ENCODE results near the gene ROR2.
"Not testable (repeated sequence)": the region's sequence is repeated elsewhere in the genome, so short reads cannot be mapped to it uniquely, and the experiment has no call there.

The ROR2 gene

DNA sequence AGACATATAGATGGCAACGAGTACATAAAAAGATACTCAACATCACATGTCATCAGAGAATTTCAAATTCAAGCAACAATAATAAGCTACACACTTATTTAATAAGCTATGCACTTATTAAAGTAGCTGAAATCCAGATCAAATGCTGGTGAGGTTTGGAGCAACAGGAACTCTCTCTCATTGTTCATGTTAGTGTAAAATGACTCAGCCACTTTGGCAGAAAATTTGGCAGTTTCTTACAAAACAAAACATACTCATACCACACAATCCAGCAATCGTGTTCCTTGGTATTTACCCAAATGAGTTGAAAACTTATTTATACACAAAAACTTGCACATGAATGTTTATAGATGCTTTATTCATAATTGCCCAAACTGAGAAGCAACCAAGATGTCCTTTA lies 394.9 kb downstream of the ROR2 start:
- no peak for DNase-seq

DNA sequence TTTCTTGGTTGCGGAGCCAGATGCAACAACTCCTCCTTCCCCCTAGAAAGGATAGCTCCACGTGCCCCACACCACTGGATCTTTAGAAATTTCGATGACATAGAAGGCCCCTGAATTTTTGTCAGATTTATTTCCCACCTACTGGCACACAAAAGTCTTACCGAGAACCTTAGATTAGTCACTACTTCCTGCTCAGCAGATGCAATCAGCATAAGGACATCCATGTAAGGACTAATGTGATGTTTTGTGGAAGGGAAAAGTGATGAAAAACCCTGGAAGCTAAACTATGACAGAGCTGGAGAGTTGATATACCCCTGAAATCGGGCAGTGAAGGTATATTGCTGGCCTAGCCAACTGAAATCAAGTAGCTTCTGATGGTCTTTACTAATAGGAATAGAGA lies 400.9 kb downstream of the ROR2 start:
- no peak for DNase-seq

DNA sequence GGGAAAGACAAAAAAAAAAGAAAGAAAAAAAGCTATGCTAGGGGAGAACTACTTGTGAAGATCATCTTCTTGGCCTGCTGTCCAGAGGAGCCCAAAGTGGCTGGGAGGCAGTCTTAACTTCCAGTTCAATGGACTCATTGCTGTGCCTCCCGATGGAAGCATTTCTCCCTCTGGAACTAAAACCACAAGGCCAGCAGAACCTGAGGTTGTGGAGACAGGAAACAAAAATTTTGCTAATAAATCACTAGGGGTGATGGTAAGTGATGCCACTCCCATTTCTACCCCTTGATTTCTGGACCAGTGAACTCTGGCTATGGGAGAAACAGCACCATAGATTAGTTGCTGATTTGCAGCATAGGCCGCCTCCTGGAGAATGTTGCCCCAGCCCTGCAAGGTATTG lies 402.9 kb downstream of the ROR2 start:
- DNase-seq, result no peak

DNA sequence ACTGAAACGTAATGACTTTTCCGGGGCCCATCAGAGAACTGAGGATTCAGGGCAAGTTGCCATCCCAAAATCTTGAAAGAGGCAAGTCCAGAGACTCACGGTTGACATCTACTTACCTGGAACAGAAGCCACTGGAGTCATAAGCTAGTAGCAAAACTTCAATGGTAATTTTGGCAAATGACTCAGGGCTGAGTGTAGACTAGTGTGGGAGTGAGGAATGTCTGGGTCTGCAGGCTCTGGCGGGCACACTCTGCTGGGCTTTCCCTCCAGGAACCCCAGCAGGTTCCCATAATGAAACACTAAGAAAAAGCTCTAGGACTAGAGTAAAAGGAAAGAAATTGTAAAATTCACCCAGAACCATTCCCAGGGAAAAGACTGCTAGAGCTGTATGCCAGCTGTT lies 403.5 kb downstream of the ROR2 start:
- DNase-seq, result no peak

DNA sequence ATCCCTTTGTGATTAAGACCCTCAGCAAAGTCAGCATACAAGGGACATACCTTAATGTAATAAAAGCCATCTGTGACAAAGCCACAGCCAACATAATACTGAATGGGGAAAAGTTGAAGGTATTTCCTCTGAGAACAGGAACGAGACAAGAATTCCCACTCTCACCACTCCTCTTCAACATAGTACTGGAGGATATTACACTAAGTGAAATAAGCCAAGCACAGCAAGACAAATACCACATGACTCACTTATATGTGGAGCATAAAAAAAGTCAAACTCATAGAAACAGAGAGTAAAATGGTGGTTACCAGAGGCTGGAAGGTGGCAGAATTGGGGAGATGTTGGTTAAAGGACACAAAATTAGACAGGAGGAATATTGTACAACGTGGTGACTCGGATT lies 408.3 kb downstream of the ROR2 start:
- no peak for DNase-seq

DNA sequence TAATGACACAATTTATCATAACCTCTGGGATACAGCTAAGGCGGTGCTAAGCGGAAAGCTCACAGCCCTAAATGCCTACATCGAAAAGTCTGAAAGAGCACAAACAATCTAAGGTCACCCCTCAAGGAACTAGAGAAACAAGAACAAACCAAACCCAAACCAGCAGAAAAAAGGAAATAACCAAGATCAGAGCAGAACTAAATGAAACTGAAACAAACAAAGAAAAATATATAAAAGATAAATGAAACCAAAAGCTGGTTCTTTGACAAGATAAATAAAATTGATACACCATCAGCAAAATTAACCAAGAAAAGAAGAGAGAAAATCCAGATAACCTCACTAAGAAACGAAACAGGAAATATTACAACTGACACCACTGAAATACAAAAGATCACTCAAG lies 409.5 kb downstream of the ROR2 start:
- not testable (repeated sequence) for DNase-seq

DNA sequence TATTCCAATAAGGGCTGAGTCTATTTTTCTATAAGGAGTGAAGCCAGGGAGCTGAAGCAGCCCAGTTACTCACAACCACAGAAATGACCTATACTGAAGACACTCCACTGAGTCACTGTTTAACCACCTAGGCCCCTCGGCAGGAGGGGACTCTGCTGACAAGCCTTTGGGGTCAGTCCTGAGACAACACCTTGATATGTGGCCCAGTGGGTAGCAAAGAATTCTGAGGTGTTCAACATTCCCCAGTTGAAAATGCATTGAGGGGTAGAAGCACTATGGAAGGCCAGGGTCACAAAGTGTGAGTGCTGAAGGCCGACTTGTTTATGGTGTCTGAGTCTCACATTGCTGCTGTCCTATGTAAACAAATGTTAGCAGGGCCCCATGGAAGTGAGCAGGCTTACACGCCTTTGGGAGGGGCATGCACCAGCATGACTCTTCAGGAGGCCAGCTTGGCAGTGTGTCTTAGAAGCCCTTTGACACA lies 413.8 kb downstream of the ROR2 start:
- DNase-seq, result no peak

DNA sequence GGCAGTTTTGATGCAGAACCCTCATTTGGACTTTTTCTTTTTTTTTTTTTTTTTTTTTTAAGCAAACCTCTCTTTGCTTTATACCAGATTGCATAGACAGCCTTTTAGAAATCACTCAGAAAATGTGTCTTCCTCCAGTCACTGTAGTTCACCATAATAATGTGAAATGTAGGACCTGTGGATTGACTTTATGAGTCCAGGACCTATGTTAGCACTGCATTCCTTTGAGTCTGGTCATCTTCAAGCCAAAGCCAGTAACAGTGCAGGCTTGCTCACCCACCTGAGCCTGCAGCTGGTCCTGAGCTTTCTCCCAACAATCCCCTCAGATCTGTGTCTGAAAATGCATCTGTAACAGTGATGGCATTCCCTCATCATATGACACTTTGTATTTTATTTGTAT lies 415.7 kb downstream of the ROR2 start:
- no peak for DNase-seq

DNA sequence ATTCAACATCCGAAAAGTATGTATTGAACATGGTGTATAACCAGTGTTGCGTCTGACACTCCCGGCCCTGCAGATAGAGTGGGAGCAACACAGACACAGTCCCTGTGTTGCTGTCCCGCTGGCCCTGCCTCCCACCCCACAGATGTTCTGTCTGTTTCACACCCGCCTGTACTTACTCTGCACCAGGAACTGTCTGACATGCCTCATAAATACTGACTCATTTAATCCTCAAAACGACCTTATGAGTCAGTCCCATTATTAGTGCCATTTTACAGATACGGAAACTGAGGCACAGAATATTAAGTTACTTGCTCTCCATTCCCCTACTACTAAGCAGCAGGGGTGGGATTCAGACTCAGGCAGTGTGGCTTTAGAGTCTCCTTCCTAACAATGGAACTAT lies 416.6 kb downstream of the ROR2 start:
- no peak for DNase-seq

DNA sequence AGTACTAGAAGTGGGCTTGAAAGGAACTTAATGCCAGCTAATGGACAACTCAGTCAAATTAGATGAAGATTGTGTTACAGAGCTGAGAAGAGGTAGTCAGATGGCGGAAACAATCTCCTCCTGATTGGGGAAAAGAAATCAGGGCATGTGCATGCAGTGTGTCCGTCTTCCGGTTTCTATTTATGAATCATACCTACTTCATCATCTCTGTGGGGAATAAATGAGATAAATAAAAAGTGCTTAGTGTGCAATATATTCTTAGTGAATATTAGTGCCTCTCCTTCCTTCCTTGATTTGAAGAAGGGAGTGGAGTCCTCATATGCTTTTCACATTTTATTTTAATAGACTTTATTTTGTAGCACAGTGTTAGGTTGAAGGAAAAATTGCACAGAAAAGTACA lies 417.7 kb downstream of the ROR2 start:
- DNase-seq, result no peak

DNA sequence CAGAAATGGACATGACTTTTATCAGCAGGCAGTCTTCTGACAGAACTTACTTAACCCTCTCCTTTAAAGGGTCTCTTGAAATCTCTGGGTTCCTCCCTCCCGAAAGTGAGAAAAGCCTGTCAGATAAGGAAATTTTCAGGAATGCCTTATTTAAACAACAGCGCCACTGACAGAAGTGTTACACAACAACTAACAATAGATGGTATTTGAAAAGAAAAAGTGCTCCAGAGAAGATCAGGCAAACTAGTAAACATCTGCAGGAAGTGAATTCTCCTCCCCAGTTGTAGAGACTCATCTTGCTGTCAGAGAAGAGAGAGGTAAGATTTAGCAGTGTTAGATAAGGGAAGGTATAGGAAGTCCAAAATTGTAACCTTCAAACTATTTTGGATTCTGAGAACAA lies 419.2 kb downstream of the ROR2 start:
- no peak for DNase-seq

DNA sequence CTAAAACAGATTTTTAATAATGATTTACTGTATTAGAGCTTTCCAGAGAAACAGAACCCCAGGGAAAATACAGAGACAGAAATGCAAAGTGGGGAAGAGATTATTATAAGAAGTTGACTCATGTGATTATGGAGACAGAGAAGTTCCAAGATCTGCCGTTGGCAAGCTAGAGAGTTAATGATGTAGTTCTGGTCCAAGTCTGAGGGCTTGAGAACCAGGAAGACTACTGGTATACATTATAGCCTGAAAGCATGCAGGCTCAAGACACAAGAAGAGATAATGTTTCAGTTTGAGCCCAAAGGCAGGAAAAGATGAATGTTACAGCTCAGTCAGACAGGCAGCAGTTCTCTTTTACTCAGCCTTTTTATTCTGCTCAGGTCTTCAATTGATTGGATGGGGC lies 427.5 kb downstream of the ROR2 start:
- no peak for DNase-seq

DNA sequence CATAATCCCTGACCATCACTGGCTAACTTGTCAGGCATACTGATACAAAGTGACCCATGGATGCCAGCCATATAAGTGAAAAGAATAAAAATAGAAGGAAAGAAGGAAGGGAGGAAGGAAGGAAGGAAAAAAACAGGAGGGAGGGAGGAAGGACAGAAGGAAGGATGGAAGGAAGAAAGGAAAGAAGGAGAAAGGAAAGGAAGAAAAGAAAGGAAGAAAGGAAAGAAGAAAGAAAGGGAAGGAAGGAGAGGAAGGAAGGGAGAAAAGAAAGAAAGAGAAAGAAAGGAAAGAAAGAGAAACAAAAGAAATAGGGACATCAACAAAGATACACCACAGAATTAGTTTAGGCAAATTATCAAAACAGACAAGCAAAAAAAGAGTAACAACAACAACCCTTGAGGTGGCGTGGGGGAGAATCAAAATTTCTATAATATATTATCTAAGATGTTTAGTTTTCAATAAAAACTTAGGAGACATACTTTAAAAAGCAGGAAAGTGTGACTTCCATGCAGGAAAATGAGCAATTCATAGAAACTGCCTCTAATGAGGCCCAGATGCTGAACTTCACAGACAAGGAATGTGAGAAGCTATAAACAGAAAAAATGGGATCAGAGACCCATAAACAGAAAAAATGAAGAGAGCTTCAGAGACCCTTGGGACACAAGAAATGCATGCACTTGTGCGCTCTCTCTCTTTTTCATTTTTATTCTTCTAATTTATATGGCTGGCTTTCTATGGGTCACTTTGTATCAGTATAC lies 430.3 kb downstream of the ROR2 start:
- DNase-seq, result no peak

DNA sequence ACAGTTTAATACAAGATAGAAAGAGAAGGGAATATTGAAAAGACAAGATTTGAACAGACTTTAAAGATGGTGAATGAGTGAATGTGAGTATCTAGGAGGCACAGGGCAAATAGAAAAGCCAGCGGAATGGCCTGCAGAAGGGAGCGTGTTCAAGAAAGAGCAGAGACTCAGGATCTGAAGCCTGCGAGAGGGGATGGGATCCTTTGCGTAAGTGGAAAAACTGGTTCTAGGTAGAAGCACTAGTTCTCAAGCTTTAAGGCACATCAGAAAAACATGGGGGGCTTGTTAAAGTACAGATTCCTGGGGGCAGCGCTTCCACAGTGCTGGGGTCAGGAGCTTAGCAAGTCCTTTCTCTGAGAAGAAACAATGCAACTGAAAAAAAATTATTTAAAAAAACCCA lies 431.6 kb downstream of the ROR2 start:
- DNase-seq, result no peak

DNA sequence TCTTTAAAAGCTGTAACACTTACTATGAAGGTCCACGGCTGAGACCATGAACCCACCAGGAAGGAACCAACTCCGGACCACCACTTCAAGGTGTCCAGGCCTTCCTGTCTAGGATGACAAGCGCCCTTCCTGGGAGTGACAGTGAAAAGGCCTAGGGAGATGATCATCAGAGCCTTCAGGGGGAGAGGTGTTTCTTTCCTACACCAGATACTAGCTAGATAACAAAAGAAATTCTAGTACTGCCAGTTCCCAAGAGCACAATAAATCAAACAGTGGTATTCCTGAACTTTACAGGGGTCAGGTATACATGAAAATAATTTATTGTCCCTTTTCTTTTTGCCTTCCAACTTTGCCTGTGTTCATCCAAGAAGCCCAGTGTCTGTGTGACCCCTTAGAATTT lies 432.2 kb downstream of the ROR2 start:
- DNase-seq, result no peak

DNA sequence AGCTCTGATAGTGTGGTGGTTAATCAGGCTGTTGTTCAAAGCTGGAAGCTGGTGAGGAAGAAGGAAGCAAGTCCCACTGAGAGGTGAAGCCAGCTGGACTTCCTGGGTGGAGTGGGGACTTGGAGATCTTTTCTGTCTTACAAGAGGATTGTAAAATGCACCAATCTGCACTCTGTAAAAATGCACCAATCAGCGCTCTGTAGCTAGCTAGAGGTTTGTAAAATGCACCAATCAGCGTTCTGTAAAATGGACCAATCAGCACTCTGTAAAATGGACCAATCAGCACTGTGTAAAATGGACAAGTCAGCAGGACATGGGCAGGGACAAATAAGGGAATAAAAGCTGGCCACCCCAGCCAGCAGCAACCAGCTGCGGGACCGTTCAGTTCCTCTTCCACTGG lies 432.7 kb downstream of the ROR2 start:
- DNase-seq, result not testable (repeated sequence)

DNA sequence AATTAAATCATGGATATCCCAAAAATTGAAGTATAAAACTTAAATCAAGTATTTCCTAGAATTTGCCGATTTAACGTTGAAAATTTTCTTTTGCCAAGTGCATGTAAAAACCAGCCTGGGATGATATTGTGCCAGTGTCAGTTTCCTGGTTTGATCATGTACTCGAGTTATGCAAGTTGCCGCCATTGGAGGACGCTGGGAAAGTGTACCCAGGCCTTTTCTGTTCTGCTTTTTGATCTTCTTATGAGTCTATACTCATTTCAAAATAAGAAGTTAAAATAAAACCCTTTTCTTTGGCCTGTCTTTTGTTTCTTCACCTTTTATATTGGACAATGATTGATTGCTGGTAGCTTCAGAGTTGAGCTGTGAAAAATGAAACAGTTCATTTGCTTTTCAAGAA lies 433.3 kb downstream of the ROR2 start:
- no peak for DNase-seq

DNA sequence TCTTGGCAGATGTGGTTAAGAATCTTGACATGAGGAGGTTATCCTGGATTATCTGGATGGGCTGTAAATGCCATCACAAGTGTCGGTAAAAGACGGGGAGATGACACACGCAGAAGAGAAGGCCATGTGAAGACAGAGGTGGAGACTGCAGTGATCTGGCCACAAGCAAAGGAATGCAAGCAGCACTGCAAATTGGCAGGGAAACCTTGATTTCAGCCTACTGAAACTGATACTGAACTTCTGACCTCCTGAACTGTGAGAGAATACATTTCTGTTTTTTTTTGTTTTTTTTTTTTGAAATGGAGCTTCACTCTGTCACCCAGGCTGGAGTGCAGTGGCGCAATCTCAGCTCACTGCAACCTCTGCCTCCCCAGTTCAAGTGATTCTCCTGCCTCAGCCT lies 433.9 kb downstream of the ROR2 start:
- DNase-seq, result no peak

DNA sequence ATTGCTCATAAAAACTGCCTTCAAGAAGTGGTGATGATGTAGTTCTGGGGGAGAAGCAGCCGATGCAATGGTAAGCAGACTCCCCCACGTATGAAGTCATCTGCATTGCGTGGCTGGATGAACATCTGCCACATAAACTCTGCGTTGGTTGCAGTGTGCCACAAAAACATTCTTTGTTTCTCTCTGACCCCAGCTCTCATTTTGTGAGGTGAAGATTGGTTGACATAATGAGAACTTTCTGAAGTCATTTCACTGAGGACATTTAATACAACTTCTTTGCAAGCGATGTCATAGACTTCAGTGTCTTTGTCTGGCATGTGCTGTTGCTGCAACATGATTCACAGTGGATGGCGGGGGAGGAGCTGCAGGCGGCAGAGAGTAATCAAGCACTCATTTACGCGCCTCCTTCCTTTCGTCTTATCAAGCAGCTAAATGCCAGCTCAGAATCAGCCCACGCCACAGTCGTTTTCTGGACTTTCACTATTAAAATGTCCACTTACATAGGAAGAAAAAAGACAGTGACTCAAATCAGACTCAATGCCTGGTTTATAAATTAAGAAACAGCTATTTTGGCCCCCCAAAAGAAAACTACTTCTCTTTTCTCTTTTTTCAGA lies 434.8 kb downstream of the ROR2 start:
- no peak for DNase-seq
